Measurements from ENCODE around the gene GTF2A2.

Gene GTF2A2

DNA sequence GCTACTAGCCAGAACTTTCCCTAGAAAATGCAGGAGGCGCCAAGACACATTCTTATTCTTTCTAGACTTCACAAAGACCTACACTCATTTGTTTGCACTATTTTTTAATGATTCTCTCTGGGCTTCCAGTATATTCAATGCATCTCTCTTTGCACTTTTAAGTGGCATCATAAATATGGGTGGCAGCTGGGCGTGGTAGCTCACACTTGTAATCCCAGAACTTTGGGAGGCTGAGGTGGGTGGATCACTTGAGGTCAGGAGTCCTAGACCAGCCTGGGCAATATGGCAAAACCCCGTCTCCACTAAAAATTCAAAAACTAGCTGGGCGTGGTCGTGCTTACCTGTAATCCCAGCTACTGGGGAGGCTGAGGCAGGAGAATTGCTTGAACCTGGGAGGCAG lies 51.3 kb downstream of the GTF2A2 start:
- no peak for DNase-seq (ENCODE audit: low spot score)

DNA sequence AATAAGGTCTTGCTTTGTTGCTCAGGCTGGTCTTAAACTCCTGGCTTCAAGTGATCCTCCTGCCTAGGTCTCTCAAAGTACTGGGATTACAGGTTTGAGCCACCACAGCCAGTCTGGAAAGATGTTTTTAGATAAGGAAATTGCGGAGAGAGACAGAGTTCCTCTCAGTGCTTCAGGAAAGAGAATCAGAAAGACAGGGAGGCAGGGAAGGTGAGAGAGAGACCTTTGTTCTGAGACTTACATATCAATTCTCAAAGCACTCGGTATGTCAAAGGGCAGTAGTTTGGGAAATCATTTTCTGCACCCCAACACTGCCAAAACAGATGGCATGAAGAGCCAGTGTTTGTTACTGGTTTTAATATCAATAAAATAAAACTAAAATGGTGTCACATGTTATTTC lies 58.9 kb downstream of the GTF2A2 start:
- no peak for DNase-seq (ENCODE audit: low spot score)

DNA sequence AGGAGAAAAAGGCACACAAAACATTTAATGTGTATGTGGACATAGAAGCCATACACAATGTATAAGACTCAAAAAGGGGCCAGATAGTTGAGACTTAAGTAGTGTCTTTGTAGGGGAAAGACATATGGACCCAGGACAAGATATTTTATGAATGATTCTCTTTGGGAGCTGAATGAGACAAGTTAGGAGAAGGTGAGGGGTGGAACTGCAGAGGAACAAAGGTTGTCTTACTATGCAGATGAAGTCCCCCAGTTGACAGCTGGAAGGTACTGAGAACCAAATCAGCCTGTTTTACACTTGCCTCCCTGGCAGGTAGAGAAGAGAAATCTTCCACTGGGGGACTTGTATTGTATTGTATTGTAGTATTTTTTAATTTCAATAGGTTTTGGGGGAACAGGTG lies 60.7 kb downstream of the GTF2A2 start:
- no peak for DNase-seq (ENCODE audit: low spot score)

DNA sequence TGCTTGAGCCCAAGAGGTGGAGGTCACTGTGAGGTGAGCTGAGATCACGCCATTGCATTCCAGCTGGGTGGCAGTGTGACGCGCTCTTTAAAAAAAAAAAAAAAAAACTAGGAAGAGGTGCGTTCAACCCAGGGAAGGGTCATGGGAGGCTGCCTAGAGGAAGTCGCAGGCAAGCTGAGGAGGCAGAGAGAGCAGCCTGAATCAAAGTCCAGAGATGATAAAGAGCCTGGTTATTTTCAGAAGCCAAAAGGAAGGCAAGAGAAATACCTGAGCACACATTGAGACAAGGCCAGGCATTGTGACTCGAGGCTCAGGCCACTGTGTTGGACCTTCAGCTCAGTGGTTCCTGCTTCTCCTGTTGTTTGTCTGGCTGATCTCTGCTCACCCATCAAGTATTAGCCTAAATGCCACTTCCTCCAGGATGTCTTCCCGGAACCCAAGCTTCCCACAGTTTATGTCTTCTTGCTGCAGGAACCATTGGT lies 61.8 kb downstream of the GTF2A2 start:
- no peak for DNase-seq (ENCODE audit: low spot score)

DNA sequence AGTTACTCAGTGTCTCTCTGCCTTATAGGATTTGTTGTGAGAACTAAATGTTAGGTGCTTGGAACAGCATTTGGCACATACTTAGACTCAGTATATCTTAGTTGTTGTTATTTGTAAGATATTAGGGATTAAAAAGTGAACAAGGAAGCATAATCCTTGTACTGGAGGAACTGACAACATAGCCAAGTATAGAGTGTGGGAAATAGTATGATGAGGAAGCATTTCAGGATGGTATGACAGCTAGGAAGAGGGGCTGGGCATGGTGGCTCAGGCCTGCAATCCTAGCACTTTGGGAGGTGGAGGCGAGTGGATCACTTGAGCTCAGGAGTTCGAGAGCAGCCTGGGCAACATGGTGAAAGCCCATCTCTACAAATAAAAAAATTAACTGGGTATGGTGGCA lies 62.3 kb downstream of the GTF2A2 start:
- DNase-seq (ENCODE audit: low spot score), result no peak

DNA sequence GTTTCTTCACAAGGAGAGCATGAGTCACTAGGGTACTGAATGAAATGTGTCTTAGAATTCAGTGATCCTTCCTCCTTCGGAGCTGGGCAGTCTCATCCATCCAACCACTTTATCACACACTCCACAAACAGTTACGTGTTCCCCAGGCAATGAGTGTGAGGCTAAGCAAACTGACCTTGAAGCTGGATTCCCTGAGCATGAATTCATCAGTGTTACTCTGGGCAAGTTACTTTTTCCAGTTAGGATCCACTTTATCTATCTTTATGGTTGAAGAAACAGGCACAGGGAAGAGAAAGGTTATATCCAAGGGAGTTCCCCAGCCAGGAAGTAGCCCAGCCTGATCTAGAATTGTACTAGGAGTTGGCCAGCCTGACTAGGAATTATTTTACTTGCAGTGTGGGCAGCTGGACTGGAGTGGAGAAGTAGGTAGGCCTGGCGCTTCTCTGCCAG lies 62.8 kb downstream of the GTF2A2 start:
- no peak for DNase-seq (ENCODE audit: low spot score)

DNA sequence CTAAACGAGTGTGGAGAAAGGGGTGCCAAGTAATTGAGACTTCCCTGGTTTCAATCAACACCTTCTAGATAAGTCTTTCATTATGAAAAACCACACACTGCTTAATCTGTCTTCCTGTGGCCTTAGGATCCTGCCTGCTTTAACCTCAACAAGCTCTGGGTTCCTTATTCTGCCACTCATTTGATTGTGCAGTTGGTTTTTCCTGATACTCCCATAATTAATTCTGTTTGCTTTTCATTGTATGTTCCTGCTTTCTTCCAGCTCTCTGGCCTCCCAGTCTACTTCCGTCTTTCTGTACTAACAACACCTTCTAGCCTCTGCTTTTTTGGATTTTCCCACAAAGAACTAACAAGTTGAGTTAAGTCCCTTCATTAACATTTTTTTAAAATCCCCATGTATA lies 66.0 kb downstream of the GTF2A2 start:
- no peak for DNase-seq (ENCODE audit: low spot score)

DNA sequence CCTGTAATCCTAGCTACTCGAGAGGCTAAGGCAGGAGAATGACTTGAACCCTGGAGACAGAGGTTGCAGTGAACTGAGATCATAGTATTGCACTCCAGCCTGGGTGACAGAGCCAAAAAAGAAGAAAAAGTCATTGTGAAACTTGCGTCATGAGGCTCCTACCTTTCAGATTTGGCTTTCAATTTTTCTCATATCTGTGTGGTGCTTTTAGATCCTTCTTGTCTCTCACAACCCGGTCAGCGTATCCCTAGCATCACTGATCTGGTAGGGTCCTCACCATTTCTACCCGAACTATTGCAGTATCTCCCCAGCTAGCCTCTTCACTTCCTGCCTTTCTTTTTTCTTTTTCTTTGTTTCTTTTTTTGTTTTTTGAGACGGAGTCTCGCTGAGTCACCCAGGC lies 67.3 kb downstream of the GTF2A2 start:
- no peak for DNase-seq (ENCODE audit: low spot score)

All from D341Med (cell line).